CD4-positive, alpha-beta T cell treated with Interferon alpha-2 for 1 hour (primary cell): Measurements from ENCODE around the gene SNX25.
"Not testable (repeated sequence)": the region's sequence is repeated elsewhere in the genome, so short reads cannot be mapped to it uniquely, and the experiment has no call there.

Experiments
- DNase-seq, 2 donors: peaks; one replicate each; pipeline ENCODE4 v3.0.0-alpha.2; 2020 to 2022

The SNX25 gene

DNA sequence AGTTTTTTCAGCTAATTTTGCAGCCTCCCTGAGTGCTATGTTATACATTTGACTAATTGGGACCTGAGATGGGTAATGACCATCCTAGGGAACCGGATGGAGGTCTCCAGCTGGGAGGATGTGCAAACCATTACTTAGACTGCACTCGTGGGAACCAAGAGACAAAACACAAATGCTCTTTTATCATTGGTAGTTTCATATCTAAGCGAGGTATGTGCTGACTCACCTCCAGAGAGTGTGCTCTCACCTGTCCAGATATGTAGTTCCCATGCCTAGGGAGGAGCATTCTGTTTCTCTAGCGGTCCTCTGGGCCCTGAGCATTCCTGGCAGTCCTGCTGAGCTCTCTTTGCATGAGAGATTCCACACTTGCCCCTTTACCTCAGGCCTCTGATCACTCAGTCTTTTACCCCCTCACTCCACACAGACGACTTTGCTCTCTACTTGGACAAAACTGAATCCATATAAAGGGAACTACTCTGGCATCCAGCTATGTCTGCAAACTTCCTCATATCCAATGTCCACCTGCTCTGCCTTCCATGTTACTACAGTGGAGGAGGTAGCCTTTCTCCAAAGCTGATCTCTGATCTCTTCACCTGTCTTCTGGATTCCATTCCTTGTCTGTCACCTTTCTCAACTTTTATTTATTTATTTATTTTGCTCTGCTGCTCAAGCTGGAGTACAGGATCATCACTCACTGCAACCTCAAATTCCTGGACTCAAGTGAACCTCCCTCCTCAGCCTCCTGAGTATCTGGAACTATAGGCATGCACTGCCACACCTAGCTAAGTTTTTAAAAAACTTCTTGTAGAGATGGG lies 97.9 kb downstream of the SNX25 start:
- no peak for DNase-seq

DNA sequence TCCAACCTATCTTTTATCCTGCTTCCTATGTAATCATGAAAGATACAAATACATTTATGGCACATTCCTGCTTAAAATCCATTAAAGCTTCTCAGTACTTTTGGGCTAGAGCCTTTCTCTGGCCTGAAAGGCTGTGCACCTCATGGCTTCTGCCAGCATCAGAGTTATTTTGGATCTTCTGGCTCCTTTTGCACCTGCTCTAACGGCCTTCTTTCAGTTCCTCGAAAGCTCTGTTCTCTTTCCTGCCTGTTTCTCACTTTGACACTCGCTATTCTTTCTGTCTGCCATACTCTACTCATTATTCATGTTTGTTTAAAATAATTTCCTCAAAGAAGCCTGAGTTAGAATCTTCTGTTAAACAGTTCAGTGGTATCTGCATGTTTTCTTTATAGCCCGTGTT lies 100.4 kb downstream of the SNX25 start:
- DNase-seq = no peak

DNA sequence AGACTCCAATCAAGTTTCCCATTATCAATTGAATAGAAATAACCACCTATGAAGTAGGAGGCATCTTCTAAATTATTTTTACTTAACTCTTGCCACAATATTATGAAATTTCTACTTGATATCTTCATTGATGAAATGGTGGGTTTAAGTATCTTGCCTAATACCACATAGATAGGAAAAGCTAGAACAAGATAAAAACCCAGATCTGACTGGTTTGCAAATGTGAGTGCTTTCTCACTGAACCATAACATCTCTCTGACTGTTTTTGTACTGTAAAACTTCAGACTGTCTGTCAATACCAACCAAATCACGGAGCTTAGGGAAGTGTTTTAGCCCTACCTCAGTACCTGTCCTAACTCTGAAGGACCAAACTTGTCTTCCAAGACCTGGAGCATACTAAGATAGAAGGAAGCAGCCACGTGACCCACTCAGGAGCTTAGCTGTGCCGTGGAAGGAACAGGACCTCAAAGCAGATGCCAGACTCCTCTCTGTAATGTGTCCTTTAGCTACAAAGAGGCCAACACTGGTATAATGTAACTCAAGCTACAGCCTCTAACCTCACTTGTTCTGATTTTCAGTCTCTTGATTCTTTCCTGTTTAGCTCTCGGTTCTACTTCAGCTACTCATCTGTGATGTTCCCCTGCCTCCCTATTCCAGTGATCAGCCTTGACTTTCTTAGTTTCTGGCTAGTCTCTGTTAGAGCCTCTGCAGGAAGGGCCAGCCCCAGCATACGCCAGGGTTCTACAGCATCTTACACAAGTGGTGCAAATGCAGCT lies 101.9 kb downstream of the SNX25 start:
- DNase-seq = no peak

DNA sequence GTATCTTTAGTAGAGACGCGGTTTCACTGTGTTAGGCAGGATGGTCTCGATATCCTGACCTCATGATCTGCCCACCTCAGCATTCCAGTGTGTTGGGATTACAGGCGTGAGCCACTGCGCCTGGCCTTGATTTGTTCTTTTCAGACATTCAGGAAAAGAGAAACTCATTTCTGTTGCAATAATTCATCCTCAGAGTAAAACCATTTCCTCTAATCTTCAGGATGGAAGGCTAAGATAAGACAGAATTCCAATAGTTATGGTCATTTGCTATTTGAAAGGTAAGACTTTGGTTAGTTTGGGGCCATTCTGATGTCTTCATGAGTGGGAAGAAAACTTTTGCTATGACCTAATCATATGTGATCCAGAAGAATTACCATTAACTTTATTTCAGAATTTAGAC lies 103.3 kb downstream of the SNX25 start:
- DNase-seq = no peak

DNA sequence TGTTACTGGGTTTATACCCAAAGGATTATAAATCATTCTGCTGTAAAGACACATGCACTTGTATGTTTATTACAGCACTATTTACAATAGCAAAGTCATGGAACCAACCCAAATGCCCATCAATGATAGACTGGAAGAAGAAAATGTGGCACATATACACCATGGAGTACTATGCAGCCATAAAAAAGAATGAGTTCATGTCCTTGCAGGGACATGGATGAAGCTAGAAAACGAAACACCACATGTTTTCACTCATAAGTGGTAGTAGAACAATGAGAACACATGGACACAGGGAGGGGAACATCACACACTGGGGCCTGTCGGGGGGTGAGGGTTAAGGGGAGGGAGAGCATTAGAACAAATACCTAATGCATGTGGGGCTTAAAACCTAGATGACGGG lies 108.1 kb downstream of the SNX25 start:
- not testable (repeated sequence) for DNase-seq

DNA sequence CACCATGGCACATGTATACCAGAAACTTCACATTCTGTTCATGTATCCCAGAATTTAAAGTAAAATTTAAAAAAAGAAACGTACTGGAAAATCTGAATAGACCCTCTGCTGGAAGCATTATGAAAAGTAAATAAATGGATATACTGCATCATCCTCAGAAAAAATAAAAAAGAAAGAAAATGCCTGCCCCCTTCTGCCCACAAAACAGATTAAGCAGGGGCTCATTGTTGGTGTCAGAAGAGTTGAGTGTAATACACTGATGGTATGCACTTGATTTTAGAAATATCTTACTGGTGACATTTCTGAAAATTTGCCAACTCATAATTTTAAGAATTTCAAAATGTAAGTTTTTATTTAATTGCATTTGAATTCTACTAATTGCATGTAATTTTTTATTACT lies 108.5 kb downstream of the SNX25 start:
- no peak for DNase-seq

DNA sequence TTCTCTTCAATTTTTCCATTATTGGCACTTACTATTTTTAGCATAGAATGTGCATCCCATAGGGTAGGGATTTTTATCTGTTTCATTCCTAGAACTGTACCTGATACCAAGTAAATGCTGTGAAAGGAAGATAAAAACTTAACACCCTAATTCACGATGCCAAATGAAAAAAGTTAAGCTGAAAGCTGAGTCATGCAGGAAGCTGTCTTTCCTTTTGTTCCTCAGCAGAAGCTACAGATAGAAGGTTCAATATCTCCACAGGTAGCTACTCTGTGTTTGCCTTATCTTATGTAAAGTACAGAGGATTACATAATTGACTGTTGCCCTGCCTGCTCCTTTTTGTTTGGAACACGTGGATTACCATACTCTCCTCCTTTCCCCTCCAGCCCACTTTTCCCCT lies 109.3 kb downstream of the SNX25 start:
- DNase-seq = no peak

DNA sequence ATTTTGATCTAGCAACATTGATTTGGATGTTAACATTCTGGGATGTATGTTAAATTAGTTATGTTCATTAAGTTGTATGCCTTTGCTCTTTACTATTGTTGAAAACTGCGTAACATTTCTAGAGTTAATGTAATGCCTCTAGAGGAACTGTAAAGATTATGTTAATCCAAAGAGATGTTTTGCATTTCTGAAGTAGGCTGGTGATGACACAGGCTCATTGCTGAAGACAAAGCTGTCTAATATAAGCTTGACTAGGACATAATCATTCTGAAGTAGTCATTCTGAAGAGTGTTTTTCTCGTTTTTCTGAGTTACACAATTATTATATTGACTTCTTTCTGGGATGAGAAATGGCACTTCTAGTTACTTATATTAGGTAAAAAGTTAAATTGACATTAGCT lies 113.4 kb downstream of the SNX25 start:
- DNase-seq = no peak

DNA sequence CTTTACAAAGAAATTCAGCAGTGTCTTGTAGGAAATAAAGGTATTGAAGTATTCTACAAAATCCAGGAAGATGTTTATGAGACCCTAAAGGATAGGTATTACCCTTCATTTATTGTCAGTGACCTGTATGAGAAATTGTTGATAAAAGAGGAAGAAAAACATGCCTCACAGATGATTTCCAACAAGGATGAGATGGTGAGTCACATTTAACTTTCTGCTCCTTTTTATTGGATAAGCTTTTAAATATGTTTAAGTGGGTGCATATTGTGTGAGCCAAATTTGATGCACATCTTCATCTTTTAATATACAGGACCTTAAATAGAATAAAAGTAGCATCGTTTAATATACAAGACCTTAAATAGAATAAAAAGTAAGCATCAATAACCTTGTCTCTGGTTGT lies 114.2 kb downstream of the SNX25 start:
- no peak for DNase-seq

DNA sequence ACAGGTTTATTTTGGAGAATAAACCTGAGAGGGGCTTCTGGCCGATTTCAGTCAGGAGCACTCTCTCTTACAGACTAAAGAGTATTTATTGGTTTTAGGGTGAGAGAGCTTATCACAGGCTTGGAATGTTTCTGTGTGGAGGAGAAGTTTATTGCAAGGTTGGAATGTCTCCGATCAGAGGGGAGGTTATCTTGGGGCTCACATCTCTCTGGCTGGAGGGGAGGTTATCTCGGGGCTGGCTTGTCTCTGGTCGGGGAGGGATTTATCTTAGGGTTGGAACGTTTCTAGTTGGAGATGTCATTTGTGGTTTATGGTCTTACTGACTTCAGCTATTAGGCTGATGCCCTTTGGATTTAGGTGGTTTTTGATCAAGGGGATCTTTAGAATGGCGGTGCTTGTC lies 115.0 kb downstream of the SNX25 start:
- DNase-seq = not testable (repeated sequence)

DNA sequence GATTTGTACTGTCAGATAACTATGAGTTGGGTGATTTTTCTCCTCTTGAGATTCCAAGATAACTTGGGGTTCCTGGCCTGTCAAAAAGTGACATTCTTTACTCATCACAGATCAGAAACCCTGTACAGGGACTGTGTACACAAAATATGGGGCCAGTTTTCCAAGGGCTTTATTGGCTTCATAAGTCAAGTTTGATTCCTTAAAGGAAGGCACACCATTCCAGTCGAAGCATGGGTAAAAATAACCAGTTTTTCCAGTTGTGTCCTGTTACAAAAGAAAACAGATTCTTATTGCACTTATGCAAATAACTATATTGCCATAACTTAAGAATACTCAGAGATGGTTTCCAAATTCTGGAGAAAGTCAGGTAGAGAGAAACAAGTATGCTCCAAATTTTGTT lies 116.3 kb downstream of the SNX25 start:
- DNase-seq = not testable (repeated sequence)

DNA sequence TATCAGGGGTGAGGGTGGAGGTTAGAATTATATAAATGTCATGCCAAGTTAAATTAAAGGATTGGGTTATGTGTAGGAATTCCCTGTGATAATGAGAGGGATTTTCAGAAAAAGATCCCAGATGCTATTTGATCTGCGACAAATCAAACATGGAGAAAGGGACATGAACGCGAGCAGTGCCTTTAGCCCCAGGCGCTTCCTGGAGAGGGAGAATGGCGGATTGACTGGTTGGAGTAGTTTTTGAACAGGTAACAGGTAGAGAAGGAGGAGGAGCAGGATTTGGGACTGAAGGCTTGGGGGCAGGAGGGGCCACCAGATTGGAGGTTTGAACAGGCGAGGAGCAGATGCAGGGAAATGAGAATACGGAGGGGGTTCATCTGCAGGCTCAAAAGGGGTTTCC lies 119.2 kb downstream of the SNX25 start:
- no peak for DNase-seq

DNA sequence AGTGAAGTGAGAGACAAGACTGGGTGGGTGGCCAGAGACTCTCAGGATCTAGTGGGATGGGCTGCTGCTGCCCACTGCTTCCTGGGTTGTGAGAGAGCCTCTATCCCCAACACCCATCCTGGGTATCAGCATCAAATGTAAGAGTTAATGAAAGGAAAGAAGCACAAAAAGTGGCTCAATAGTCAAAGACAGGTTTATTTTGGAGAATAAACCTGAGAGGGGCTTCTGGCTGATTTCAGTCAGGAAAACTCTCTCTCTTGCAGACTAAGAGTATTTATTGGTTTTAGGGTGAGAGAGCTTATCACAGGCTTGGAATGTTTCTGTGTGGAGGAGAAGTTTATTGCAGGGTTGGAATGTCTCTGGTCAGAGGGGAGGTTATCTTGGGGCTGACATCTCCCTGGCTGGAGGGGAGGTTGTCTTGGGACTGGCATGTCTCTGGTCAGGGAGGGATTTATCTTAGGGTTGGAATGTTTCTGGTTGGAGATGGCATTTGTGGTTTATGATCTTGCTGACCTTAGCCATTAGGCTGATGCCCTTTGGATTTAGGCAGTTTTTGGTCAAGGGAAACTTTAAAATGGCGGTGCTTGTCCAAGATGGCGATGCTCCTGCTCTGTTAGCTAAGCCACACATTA lies 120.6 kb downstream of the SNX25 start:
- DNase-seq = not testable (repeated sequence)

DNA sequence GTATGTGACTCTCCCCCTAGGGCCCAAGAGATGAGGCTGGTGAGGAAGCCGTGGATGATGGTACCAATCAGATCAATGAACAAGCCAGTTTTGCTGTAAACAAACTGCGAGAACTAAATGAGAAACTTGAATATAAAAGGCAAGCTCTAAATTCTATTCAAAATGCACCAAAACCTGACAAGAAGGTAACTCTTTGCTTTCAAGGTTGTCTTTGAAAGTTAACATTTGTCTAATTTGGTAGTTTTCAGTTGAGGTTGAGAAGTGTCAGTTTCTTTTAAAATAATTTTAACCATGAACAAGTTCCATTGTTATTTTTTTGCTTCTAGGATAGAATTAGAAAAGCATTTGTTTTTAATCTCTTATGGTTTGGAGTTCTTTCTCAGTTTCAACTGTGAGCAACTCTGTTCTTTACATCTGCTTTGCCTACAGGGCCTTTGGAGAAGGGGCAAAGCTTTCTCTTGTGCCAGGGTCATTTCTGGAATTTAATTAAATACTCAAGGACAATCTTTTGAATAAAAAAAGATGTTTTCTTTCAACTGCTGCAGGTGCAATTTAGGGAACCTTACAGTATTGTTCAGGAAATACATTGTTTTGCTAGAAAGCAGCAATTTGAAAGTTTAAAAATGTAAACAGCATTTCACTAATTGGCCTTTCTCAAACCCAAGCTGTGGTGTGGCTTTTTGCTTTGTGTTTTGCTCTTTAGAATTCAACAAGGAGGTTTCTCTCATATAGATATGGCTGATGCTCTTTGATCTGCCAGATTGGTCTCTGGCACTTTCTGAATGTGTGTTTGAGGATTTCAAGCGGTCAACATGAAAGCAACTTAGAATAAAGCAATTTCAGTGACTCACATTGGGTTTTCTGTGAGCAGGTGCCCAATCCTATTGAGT lies 123.4 kb downstream of the SNX25 start:
- no peak for DNase-seq

DNA sequence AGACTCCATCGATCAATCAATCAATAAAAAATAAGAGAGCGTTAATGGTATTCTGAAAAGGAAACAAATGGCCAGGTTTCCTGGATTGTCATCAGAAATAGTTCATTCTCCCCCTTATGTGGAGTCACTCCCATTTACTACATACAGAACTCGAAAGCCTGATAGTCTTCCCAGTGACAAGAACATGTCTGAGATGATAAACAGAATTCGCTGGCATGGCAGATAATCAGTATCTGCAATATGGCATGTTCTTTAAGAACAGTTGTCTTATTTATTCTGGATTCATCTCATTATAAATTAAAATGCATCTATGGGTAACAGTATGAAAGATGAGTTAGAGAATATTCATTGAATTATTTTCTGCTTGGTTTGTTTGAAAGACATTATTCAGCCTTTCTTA lies 124.9 kb downstream of the SNX25 start:
- no peak for DNase-seq

DNA sequence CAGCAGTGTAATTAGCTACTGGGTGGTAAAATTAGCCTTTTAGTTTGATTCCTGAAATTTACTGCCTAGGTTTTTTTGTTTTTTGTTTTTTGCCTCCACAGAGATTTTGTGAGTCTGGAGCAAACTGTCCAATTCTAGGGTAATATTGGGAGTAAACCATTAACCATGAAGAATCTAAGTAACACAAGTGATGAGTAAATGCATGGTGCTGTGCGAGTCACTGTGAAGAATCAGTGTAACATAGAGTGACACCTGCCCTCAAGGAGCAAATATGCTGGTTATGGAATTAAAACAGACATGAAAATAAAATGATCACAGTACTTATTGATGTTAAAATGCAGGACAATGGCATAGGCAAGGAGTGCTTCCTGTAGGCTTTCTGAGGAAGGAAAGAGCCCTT lies 126.2 kb downstream of the SNX25 start:
- no peak for DNase-seq

DNA sequence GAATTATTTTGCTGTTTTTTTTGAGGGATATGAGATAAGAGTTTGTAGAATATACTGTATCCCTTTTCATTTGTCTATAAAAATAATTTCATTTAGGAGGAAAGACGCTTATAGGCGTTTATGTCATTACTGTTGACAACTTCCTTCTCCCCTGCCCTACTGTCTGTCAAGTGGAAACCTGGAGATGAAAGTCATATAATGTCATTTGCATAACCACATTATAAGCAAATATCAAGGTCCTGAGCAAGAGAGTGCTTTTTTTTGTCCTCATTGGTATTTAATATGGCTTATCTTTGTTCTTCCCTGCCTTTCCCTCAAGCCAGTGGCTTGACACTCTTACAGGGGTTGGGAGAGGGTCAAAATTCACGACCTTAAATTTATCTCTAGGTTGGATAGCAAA lies 130.5 kb downstream of the SNX25 start:
- peak in 1 of 2 donors; percentile 4 for DNase-seq

DNA sequence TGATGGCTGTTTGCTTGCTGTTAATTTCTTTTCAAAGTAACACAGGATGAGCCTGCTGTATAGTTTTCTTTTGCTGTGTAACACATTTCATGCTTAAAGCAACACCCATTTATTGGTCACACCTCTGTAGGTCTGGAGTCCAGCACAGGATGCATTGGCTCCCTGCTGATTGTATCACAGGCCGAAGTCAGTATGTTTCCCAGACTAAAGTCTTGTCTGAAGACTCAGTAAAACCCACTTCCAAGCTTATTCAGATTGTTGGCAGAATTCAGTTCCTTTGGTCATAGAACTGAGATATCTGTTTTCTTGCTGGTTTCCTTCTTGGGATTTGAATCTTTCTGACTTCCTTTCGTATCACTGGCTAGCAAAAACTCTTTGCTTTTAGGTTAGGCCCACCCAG lies 132.0 kb downstream of the SNX25 start:
- no peak for DNase-seq

DNA sequence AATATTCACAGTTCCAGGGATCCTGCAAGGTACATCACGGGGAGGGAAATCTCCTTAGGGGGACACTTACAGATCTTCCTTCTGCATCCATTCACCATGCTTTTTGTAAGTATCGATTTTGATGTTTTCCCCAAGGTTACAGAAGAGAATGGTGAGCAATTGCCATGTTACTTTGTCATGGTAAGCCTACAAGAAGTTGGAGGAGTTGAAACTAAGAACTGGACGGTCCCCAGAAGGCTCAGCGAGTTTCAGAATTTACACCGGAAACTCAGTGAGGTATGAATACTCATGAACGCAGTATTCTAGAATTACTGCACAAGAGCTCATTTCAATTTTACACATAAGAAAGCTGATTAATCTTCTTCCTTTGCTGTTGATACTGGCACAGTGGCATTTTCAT lies 132.4 kb downstream of the SNX25 start:
- no peak for DNase-seq

DNA sequence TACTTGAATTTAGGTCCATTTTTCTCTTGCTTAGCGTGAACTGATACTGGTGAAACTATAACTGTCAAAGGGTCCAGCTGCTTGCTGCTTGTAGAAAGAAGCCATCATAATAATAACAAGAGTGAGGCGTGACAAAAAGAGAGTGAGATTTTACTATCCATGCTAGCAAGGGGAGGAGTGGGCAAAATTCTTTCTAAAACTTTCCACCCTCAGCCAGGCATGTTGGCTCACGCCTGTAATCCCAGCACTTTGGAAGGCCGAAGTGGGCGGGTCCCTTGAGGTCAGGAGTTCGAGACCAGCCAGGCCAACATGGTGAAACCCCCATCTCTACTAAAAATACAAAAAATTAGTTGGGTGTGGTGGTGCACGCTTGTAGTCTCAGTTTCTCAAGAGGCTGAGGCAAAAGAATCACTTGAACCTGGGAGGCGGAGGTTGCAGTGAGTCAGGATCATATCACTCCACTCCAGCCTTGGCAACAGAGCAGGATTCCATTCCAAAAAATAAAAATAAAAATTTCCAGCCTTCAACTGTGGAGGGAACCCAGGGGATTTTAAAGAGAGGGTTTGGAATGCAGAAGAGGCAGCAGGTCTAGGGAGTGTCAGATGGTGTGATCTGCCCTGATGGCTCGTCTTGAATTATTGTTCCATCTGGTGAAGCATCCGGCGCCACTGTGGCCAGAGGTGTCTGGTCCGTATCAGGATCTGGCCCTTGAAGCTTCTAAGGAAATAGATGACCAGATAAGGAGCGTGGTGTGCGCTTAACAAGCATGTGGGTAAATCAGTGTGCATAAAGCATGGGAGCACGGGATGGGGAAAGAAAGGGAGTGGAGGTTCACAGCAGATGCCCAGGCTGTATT lies 134.6 kb downstream of the SNX25 start:
- no peak for DNase-seq

DNA sequence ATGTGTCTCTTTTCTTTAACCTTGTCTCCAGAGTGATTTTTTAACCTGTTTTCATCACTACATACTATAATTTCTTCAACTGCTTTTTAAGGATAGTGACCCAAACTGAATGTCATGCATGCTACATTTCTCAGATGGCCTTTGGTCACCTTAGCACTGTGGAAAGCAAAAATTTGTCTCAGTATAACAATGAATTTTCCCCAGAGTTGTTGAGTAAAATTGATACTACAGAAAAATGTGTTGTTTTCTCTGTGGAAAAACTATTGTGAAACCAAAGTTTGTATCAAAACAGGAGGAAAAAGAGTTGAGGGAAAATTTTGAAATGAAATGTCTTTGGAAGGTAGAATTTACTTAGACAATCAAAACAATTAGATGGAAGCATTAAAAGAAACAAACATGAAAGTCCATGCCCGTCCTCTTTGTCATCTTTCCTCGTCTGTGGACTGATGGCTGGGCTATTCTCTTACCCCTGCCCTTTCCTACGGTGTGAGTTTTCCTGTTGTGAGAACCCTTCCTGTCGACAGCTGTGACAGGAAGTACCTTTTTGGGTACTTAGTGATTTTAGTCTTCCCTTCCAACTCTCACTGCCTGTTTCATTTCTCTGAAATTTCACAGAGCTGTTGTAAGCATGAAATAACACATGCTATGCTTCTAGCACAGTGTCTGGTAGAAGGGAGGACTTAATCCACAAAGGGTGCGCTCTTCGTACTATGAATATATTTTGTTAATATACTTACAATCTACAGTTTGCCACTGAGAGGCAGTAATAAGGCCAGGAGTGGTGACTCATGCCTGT lies 135.5 kb downstream of the SNX25 start:
- DNase-seq = peak in 1 of 2 donors; percentile 3
